Measurements from ENCODE around the gene GIT1.

The GIT1 gene

GRCh38 chr17:29589524-29590410 is at the start of gene GIT1:
GIT1 (minus strand) TSS chr17:29589648; CDS start chr17:29589378, 270 bp downstream.
- peak; percentile 82 for DNase-seq (ENCODE audit: low read depth)

- DNase-seq (ENCODE audit: low read depth), result no peak
Observed at GRCh38 chr17:29633886-29634285, 44.4 kb upstream of the GIT1 start.

GRCh38 chr17:29630630-29631193 is 41.3 kb upstream of the GIT1 start:
- DNase-seq (ENCODE audit: low read depth), result no peak

GRCh38 chr17:29629839-29630238 is 40.4 kb upstream of the GIT1 start:
- DNase-seq (ENCODE audit: low read depth), result no peak

GRCh38 chr17:29628644-29629043 is 39.2 kb upstream of the GIT1 start:
- DNase-seq (ENCODE audit: low read depth), result no peak

- no peak for DNase-seq (ENCODE audit: low read depth)
Observed at GRCh38 chr17:29627951-29628350, 38.5 kb upstream of the GIT1 start.

GRCh38 chr17:29625037-29625750 is 35.7 kb upstream of the GIT1 start:
- DNase-seq (ENCODE audit: low read depth), result no peak

GRCh38 chr17:29624586-29624985 is 35.1 kb upstream of the GIT1 start:
- DNase-seq (ENCODE audit: low read depth), result no peak

GRCh38 chr17:29623283-29623647 is 33.8 kb upstream of the GIT1 start:
- no peak for DNase-seq (ENCODE audit: low read depth)

GRCh38 chr17:29622337-29623282 is 33.2 kb upstream of the GIT1 start, which contains the start of gene CORO6:
CORO6 (minus strand) TSS chr17:29622912; CDS start chr17:29621421, 1,491 bp downstream.
- DNase-seq (ENCODE audit: low read depth), result peak; percentile 57

GRCh38 chr17:29621751-29622194 is 32.3 kb upstream of the GIT1 start:
- no peak for DNase-seq (ENCODE audit: low read depth)

- DNase-seq (ENCODE audit: low read depth), result no peak
Observed at GRCh38 chr17:29620779-29621500, 31.5 kb upstream of the GIT1 start.

GRCh38 chr17:29620271-29620670 is 30.8 kb upstream of the GIT1 start:
- no peak for DNase-seq (ENCODE audit: low read depth)

GRCh38 chr17:29619251-29619650 is 29.8 kb upstream of the GIT1 start:
- DNase-seq (ENCODE audit: low read depth), result no peak

GRCh38 chr17:29618272-29619065 is 29.0 kb upstream of the GIT1 start:
- DNase-seq (ENCODE audit: low read depth), result no peak

- peak; percentile 82 for DNase-seq (ENCODE audit: low read depth)
Observed at GRCh38 chr17:29617481-29618271, 28.2 kb upstream of the GIT1 start.

GRCh38 chr17:29617125-29617480 is 27.7 kb upstream of the GIT1 start:
- DNase-seq (ENCODE audit: low read depth), result peak; percentile 89

GRCh38 chr17:29616300-29617048 is 27.0 kb upstream of the GIT1 start:
- DNase-seq (ENCODE audit: low read depth), result no peak

Data from activated T-helper 9 cell treated with anti-CD3 and anti-CD28 coated beads, Interleukin-2, amount 50 U/mL, for 16 hours (primary cell).